ENCODE data around the gene TRERF1. TPM values are rescaled to one million over a fixed set of nuclear protein-coding genes. Genes with fewer than 3 reads are reported as not detected.

Gene TRERF1
- polyA plus RNA-seq, 1 donor (not counting 4 experiments of a cell fraction or from before 2014, with no cell fraction given), result 4.8 TPM

- peak; percentile 98 for FAIRE-seq
- TF ChIP-seq CTCF (optimal IDR thresholded peaks at IDR 0.05 in 1 of 3, IDR thresholded peaks at IDR 0.05 in 1 of 3, conservative IDR thresholded peaks at IDR 0.05 in 1 of 3; ENCODE audit: extremely low read depth in 1 of 3, insufficient read depth in 2 of 3, low read length in 3 of 3), result no peak
- no peak overlapping the region for H2AFZ ChIP-seq (ENCODE audit: control insufficient read depth, low read length)
- DNase-seq (ENCODE audit: low read depth, low spot score), result peak; percentile 81
- peak overlapping the region; percentile 11 for H3K9ac ChIP-seq (ENCODE audit: control insufficient read depth, extremely low read depth, insufficient read depth, low read length)
- no peaks in the 10 kb centered on the region for H4K20me1 ChIP-seq (ENCODE audit: control insufficient read depth, extremely low read depth, insufficient read depth, low read length)
- peaks cover under 1% of the 10 kb centered on the region for H3K79me2 ChIP-seq (ENCODE audit: control insufficient read depth, insufficient read depth, low read length)
- peak overlapping the region; percentile 72 for H3K4me2 ChIP-seq (ENCODE audit: control insufficient read depth, extremely low read depth, insufficient read depth, low read depth, low read length)
- dilution Hi-C loops (cut with MboI; ENCODE audit: extremely low pct_ligation_motif_present, low sequenced_read_pairs), result no loop called here
- peaks cover 48% of the 10 kb centered on the region for H3K4me1 ChIP-seq (ENCODE audit: control insufficient read depth, extremely low read depth, insufficient read depth, low read length)
- H3K27ac ChIP-seq (ENCODE audit: control insufficient read depth, insufficient read depth, low read length), result peak overlapping the region; percentile 69
- H3K4me3 ChIP-seq (ENCODE audit: control insufficient read depth in 2 of 3, extremely low read depth in 1 of 3, insufficient read depth in 2 of 3, low read depth in 1 of 3, low read length in 3 of 3), result no peak overlapping the region
- H3K9me3 ChIP-seq (ENCODE audit: control insufficient read depth, low read depth, low read length), result no peaks in the 10 kb centered on the region
- H3K9me1 ChIP-seq (ENCODE audit: control insufficient read depth, extremely low read depth, insufficient read depth, low read length), result no peaks in the 10 kb centered on the region
- H3K36me3 ChIP-seq (ENCODE audit: control insufficient read depth in 2 of 2, extremely low read depth in 1 of 2, insufficient read depth in 2 of 2, low read length in 2 of 2), result no peaks in the 10 kb centered on the region
- no peaks in the 10 kb centered on the region for H3K27me3 ChIP-seq (ENCODE audit: control insufficient read depth, extremely low read depth, insufficient read depth, low read length)
These were observed 157.0 kb downstream of the TRERF1 start for GRCh38 chr6:42294759-42295158.

GRCh38 chr6:42293386-42293977 lies 158.2 kb downstream of the TRERF1 start:
- DNase-seq (ENCODE audit: low read depth, low spot score), result no peak
- H2AFZ ChIP-seq (ENCODE audit: control insufficient read depth, low read length), result no peak overlapping the region
- H3K36me3 ChIP-seq (ENCODE audit: control insufficient read depth in 2 of 2, extremely low read depth in 1 of 2, insufficient read depth in 2 of 2, low read length in 2 of 2), result no peaks in the 10 kb centered on the region
- no peak for TF ChIP-seq CTCF (optimal IDR thresholded peaks at IDR 0.05 in 1 of 3, IDR thresholded peaks at IDR 0.05 in 1 of 3, conservative IDR thresholded peaks at IDR 0.05 in 1 of 3; ENCODE audit: extremely low read depth in 1 of 3, insufficient read depth in 2 of 3, low read length in 3 of 3)
- TF ChIP-seq EZH2 (IDR thresholded peaks at IDR 0.05; ENCODE audit: low read length), result no peak
- H3K9me1 ChIP-seq (ENCODE audit: control insufficient read depth, extremely low read depth, insufficient read depth, low read length), result no peaks in the 10 kb centered on the region
- no peaks in the 10 kb centered on the region for H3K9me3 ChIP-seq (ENCODE audit: control insufficient read depth, low read depth, low read length)
- peaks cover 2% of the 10 kb centered on the region for H3K79me2 ChIP-seq (ENCODE audit: control insufficient read depth, insufficient read depth, low read length)
- dilution Hi-C loops (cut with MboI; ENCODE audit: extremely low pct_ligation_motif_present, low sequenced_read_pairs), result no loop called here
- peaks cover 48% of the 10 kb centered on the region for H3K4me1 ChIP-seq (ENCODE audit: control insufficient read depth, extremely low read depth, insufficient read depth, low read length)
- H3K4me2 ChIP-seq (ENCODE audit: control insufficient read depth, extremely low read depth, insufficient read depth, low read depth, low read length), result no peak overlapping the region
- FAIRE-seq, result no peak
- H4K20me1 ChIP-seq (ENCODE audit: control insufficient read depth, extremely low read depth, insufficient read depth, low read length), result no peaks in the 10 kb centered on the region
- H3K9ac ChIP-seq (ENCODE audit: control insufficient read depth, extremely low read depth, insufficient read depth, low read length), result no peak overlapping the region
- H3K27me3 ChIP-seq (ENCODE audit: control insufficient read depth, extremely low read depth, insufficient read depth, low read length), result no peaks in the 10 kb centered on the region
- H3K4me3 ChIP-seq (ENCODE audit: control insufficient read depth in 2 of 3, extremely low read depth in 1 of 3, insufficient read depth in 2 of 3, low read depth in 1 of 3, low read length in 3 of 3), result no peak overlapping the region
- H3K27ac ChIP-seq (ENCODE audit: control insufficient read depth, insufficient read depth, low read length), result no peak overlapping the region

All from keratinocyte (primary cell).